Measurements from ENCODE around the gene SPRING1. TPM values are rescaled to one million over a fixed set of nuclear protein-coding genes. Genes with fewer than 3 reads are reported as not detected.
"Not testable (repeated sequence)": the region's sequence is repeated elsewhere in the genome, so short reads cannot be mapped to it uniquely, and the experiment has no call there.

Gene SPRING1
- total RNA-seq, 1 donor from 2014 or later = 9.1 TPM

DNA sequence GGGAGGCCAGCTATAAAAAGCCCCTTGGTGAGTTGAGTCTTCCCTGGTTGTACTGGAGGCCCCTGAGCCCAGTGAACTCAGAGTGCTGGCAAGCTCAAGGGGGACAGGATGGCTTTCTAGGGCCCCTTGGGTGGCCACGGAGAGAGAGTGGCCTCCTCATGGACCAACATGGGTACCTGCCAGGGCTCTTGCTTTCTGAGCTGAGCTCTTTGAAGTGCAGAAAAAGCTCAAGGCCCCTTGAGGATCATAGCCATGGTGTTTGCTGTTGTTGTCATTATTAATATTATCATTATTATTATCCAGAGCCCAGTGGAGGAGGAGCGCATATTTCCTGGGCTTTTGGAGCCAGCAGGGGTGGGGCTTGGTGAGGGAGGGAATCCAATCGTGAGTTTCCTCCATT, 6.9 kb upstream of the SPRING1 start:
- H3K36me3 ChIP-seq = no peaks in the 10 kb centered on the region
- no peaks in the 10 kb centered on the region for H3K4me1 ChIP-seq
- TF ChIP-seq CTCF (IDR thresholded peaks at IDR 0.05) (no peak), POLR2A (IDR thresholded peaks at IDR 0.05) (no peak), POLR2AphosphoS5 (IDR thresholded peaks at IDR 0.05; ENCODE audit: insufficient read depth in 1 of 2, low read depth in 1 of 2) (no peak)
- H3K4me3 ChIP-seq = no peak overlapping the region
- H3K27me3 ChIP-seq = no peaks in the 10 kb centered on the region
- H3K9me3 ChIP-seq = no peaks in the 10 kb centered on the region
- intact Hi-C loops (cut with DNase I) = no loop called here
- H3K27ac ChIP-seq = no peak overlapping the region
- DNase-seq (ENCODE audit: extremely low spot score in 2 of 2) = no peak

DNA sequence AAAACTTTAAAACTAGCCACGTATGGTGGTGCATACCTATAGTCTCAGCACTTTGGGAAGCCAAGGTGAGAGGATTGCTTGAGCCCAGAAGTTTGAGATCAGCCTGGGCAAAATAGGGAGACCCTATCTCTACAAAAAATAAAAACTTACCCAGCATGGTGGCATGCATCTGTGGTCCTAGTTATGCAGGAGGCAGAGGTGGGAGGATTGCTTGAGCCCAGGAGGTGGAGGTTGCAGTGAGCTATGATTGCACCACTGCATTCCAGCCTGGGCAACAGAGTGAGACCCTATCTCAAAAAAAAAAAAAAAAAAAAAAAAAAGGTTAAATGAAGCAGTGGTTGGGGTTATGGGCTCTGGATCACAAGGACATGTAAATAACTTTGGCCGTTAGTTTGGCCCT, 4.9 kb upstream of the SPRING1 start:
- H3K4me3 ChIP-seq; intact Hi-C loops (cut with DNase I); H3K36me3 ChIP-seq; H3K9me3 ChIP-seq; H3K27ac ChIP-seq; H3K4me1 ChIP-seq; DNase-seq (ENCODE audit: extremely low spot score in 2 of 2); H3K27me3 ChIP-seq: not testable (repeated sequence)

DNA sequence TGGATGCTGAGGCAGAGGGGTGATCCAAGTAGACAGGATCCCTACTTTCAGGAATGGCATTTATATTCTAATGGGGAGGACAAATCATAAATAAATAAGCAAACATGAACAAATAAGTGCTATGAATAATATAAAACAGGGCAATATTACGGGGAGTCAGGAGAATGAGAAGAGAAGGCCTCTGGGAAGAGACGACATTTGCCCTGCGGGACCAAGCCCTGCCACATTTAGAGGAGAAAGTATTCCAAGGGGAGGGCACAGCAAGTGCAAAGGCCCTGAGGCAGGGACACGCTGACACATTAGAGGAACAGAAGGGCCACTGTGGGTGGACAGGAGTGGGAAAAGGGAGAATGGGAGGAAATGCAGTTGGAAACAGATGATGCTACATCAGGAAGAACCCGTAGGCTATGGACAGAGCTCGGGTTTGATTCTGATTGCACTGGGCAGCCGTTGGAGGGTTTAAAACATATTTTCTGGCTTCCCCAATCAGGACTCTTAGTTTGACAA, 1.6 kb upstream of the SPRING1 start:
- intact Hi-C loops (cut with DNase I) = no loop called here
- Histone ChIP-seq H3K27me3 (no peaks in the 10 kb centered on the region), H3K4me1 (peaks cover 17% of the 10 kb centered on the region), H3K9me3 (no peaks in the 10 kb centered on the region), H3K4me3 (no peak overlapping the region), H3K36me3 (peaks cover 0 to 5% of the 10 kb centered on the region in 2 donors), H3K27ac (no peak overlapping the region)
- TF ChIP-seq POLR2A (IDR thresholded peaks at IDR 0.05) (no peak), POLR2AphosphoS5 (IDR thresholded peaks at IDR 0.05; ENCODE audit: insufficient read depth in 1 of 2, low read depth in 1 of 2) (no peak), CTCF (IDR thresholded peaks at IDR 0.05) (no peak)
- DNase-seq (ENCODE audit: extremely low spot score in 2 of 2) = no peak

GRCh38 chr12:116736962-116737773, 701 bp downstream of the SPRING1 start:
- H3K36me3 ChIP-seq = peaks cover 0 to 10% of the 10 kb centered on the region in 2 donors
- H3K27me3 ChIP-seq = no peaks in the 10 kb centered on the region
- TF ChIP-seq CTCF (IDR thresholded peaks at IDR 0.05) (no peak), POLR2A (IDR thresholded peaks at IDR 0.05) (no peak), POLR2AphosphoS5 (IDR thresholded peaks at IDR 0.05; ENCODE audit: insufficient read depth in 1 of 2, low read depth in 1 of 2) (no peak)
- intact Hi-C loops (cut with DNase I) = no loop called here
- peak in 1 of 2 donors; percentile 86 for DNase-seq (ENCODE audit: extremely low spot score in 2 of 2)
- peaks cover 17% of the 10 kb centered on the region for H3K4me1 ChIP-seq
- H3K4me3 ChIP-seq = peak overlapping the region; percentile 85 to 96
- no peaks in the 10 kb centered on the region for H3K9me3 ChIP-seq
- H3K27ac ChIP-seq = peak overlapping the region; percentile 71

DNA sequence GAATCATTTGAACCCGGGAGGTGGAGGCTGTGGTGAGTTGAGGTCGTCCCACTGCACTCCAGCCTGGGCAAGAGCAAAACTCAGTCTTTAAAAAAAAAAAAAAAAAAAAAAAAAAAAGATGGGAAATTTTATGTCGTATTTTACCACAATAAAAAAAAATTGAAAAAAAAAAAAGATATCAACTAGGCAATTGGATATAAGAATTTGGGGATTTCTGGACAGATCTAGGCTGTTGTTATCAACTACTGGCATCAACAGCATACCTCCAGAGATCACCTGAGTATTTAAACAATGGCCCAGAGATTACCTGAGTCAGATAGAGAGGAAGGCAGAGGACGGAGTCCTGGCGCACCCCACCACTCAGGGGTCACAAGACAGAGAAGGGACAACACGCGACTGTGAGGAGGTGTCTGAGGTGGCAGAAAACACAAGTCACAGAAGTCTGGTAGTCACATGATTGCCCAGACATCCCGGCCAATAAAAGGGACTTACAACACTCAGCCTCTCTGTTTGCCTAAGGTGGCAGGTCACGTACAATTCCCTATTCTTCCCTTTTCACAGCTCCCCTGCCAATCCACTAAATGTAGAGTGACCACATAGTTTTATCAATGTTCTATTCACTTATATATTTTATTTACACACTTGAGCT, 1.8 kb downstream of the SPRING1 start:
- TF ChIP-seq POLR2A (IDR thresholded peaks at IDR 0.05) (no peak), POLR2AphosphoS5 (IDR thresholded peaks at IDR 0.05; ENCODE audit: insufficient read depth in 1 of 2, low read depth in 1 of 2) (no peak), CTCF (IDR thresholded peaks at IDR 0.05) (no peak)
- Histone ChIP-seq H3K4me1 (peaks cover 17% of the 10 kb centered on the region), H3K36me3 (peaks cover 0 to 10% of the 10 kb centered on the region in 2 donors), H3K27ac (no peak overlapping the region), H3K9me3 (no peaks in the 10 kb centered on the region), H3K4me3 (peak overlapping the region in 1 of 2 donors; percentile 96), H3K27me3 (no peaks in the 10 kb centered on the region)
- intact Hi-C loops (cut with DNase I) = no loop called here
- DNase-seq (ENCODE audit: extremely low spot score in 2 of 2) = peak in 1 of 2 donors; percentile 80

Measured in vagina (tissue), 2 donors.